Measurements from ENCODE around the gene CYP19A1. TPM values are rescaled to one million over a fixed set of nuclear protein-coding genes. Genes with fewer than 3 reads are reported as not detected.

CYP19A1 gene
- total RNA-seq, 4 donors from 2014 or later = not detected

GRCh38 chr15:51368307-51368706, 29.9 kb upstream of the CYP19A1 start:
- H3K27me3 ChIP-seq = no peaks in the 10 kb centered on the region
- no peaks in the 10 kb centered on the region for H3K36me3 ChIP-seq
- TF ChIP-seq CTCF (IDR thresholded peaks at IDR 0.05) (no peak), POLR2A (IDR thresholded peaks at IDR 0.05) (no peak)
- intact Hi-C loops (cut with DNase I; ENCODE audit: low total_unique reads) = no loop called here
- no peak for DNase-seq
- H3K27ac ChIP-seq = no peak overlapping the region
- no peak overlapping the region for H3K4me3 ChIP-seq
- H3K9me3 ChIP-seq = no peaks in the 10 kb centered on the region
- no peaks in the 10 kb centered on the region for H3K4me1 ChIP-seq

GRCh38 chr15:51367322-51367976, 29.1 kb upstream of the CYP19A1 start:
- Histone ChIP-seq H3K27me3 (no peaks in the 10 kb centered on the region), H3K36me3 (no peaks in the 10 kb centered on the region), H3K27ac (no peak overlapping the region), H3K4me1 (no peaks in the 10 kb centered on the region), H3K4me3 (no peak overlapping the region), H3K9me3 (no peaks in the 10 kb centered on the region)
- intact Hi-C loops (cut with DNase I; ENCODE audit: low total_unique reads) = no loop called here
- no peak for DNase-seq
- no peak for TF ChIP-seq CTCF (IDR thresholded peaks at IDR 0.05)
- TF ChIP-seq POLR2A (IDR thresholded peaks at IDR 0.05) = no peak

GRCh38 chr15:51366920-51367319, 28.5 kb upstream of the CYP19A1 start:
- Histone ChIP-seq H3K27ac (no peak overlapping the region), H3K9me3 (no peaks in the 10 kb centered on the region), H3K4me1 (no peaks in the 10 kb centered on the region), H3K4me3 (no peak overlapping the region), H3K36me3 (no peaks in the 10 kb centered on the region), H3K27me3 (no peaks in the 10 kb centered on the region)
- no peak for TF ChIP-seq CTCF (IDR thresholded peaks at IDR 0.05)
- no peak for TF ChIP-seq POLR2A (IDR thresholded peaks at IDR 0.05)
- intact Hi-C loops (cut with DNase I; ENCODE audit: low total_unique reads) = no loop called here
- peak; percentile 39 to 41 for DNase-seq

GRCh38 chr15:51366071-51366470, 27.7 kb upstream of the CYP19A1 start:
- Histone ChIP-seq H3K9me3 (no peaks in the 10 kb centered on the region), H3K36me3 (no peaks in the 10 kb centered on the region), H3K27ac (no peak overlapping the region), H3K4me3 (no peak overlapping the region), H3K27me3 (no peaks in the 10 kb centered on the region), H3K4me1 (no peaks in the 10 kb centered on the region)
- intact Hi-C loops (cut with DNase I; ENCODE audit: low total_unique reads) = no loop called here
- no peak for DNase-seq
- TF ChIP-seq POLR2A (IDR thresholded peaks at IDR 0.05) (no peak), CTCF (IDR thresholded peaks at IDR 0.05) (no peak)

- H3K27me3 ChIP-seq = no peaks in the 10 kb centered on the region
- no peak for TF ChIP-seq POLR2A (IDR thresholded peaks at IDR 0.05)
- TF ChIP-seq CTCF (IDR thresholded peaks at IDR 0.05) = no peak
- DNase-seq = no peak
- no peaks in the 10 kb centered on the region for H3K4me1 ChIP-seq
- intact Hi-C loops (cut with DNase I; ENCODE audit: low total_unique reads) = no loop called here
- no peaks in the 10 kb centered on the region for H3K9me3 ChIP-seq
- H3K4me3 ChIP-seq = no peak overlapping the region
- no peak overlapping the region for H3K27ac ChIP-seq
- no peaks in the 10 kb centered on the region for H3K36me3 ChIP-seq
Measured at GRCh38 chr15:51365417-51365816, 27.0 kb upstream of the CYP19A1 start.
